AG09309 (cell line): Measurements from ENCODE around the gene ZNF629.

Experiments
- DNase-seq: peaks from one replicate; pipeline ENCODE4 v3.0.0-alpha.2; 2010; ENCODE audit warnings: low read depth
- H3K4me3 ChIP-seq: 2 replicates; pipeline ENCODE4 v1.5.1; 2011; ENCODE audit warnings: mild to moderate bottlenecking, low read depth, low read length, moderate library complexity; ENCODE audit not compliant: control insufficient read depth
- CTCF ChIP-seq: IDR thresholded peaks from 2 replicates; pipeline ENCODE4 v1.5.1; 2011; ENCODE audit warnings: mild to moderate bottlenecking, low read depth, low read length, inconsistent platforms; ENCODE audit not compliant: insufficient read depth, control insufficient read depth; ENCODE audit errors: missing control alignments

Gene ZNF629

GRCh38 chr16:30785126-30786106 is 1.6 kb downstream of the ZNF629 start:
- no peak for DNase-seq
- no peak for TF ChIP-seq CTCF
- peak overlapping the region; percentile 91 for H3K4me3 ChIP-seq

GRCh38 chr16:30784215-30784614 is 2.8 kb downstream of the ZNF629 start:
- no peak overlapping the region for H3K4me3 ChIP-seq
- no peak for DNase-seq
- TF ChIP-seq CTCF: no peak

- no peak for DNase-seq
- H3K4me3 ChIP-seq: no peak overlapping the region
- TF ChIP-seq CTCF: no peak
Measured at GRCh38 chr16:30783280-30784109, 3.5 kb downstream of the ZNF629 start.

- TF ChIP-seq CTCF: no peak
- H3K4me3 ChIP-seq: no peak overlapping the region
- DNase-seq: no peak
Measured at GRCh38 chr16:30782486-30783279, 4.3 kb downstream of the ZNF629 start.

- DNase-seq: no peak
- no peak overlapping the region for H3K4me3 ChIP-seq
- no peak for TF ChIP-seq CTCF
Measured at GRCh38 chr16:30780549-30780948, 6.5 kb downstream of the ZNF629 start.

- no peak overlapping the region for H3K4me3 ChIP-seq
- TF ChIP-seq CTCF: no peak
- no peak for DNase-seq
Measured at GRCh38 chr16:30780021-30780420, 7.0 kb downstream of the ZNF629 start.
